Measurements from ENCODE around the gene COLGALT1. TPM values are rescaled to one million over a fixed set of nuclear protein-coding genes. Genes with fewer than 3 reads are reported as not detected.

Gene COLGALT1
- total RNA-seq, 1 experiment from 2014 or later: 86.0 TPM

- TF ChIP-seq, protein P1, sequence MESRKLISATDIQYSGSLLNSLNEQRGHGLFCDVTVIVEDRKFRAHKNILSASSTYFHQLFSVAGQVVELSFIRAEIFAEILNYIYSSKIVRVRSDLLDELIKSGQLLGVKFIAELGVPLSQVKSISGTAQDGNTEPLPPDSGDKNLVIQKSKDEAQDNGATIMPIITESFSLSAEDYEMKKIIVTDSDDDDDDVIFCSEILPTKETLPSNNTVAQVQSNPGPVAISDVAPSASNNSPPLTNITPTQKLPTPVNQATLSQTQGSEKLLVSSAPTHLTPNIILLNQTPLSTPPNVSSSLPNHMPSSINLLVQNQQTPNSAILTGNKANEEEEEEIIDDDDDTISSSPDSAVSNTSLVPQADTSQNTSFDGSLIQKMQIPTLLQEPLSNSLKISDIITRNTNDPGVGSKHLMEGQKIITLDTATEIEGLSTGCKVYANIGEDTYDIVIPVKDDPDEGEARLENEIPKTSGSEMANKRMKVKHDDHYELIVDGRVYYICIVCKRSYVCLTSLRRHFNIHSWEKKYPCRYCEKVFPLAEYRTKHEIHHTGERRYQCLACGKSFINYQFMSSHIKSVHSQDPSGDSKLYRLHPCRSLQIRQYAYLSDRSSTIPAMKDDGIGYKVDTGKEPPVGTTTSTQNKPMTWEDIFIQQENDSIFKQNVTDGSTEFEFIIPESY (IDR thresholded peaks at IDR 0.05; ENCODE audit: extremely low read depth, insufficient replicate concordance, low read length): no peak
Observed at GRCh38 chr19:17624314-17624991, 69.0 kb downstream of the COLGALT1 start (continued).

DNA sequence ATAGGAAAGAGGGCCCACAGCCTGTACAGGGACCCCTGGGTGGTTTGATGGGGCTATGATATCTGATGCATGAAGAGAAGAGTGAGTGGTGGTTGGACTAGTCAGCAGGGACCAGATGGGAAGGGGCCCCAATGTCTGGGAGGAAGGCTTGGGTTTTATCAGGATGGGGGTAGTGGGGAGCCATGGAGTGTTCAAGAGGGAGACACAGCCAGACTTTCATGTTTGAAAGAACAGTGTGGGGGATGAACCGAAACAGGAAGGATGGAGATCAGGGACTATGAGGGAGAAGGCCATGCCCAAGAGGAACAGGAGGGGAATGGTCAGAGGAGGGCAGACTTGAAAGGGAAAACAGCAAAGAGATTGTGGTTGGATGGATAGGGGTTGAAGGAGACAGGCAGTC, 69.6 kb downstream of the COLGALT1 start:
- BruUV-seq (replicated peaks): no TSS peak
- POLR2A ChIA-PET: no interaction called here
- no peaks in the 10 kb centered on the region; a peak in 1 of 4 replicates for H3K9me3 ChIP-seq (ENCODE audit: control insufficient read depth in 1 of 2, insufficient read depth in 1 of 2, low read depth in 1 of 2, low read length in 2 of 2)
- no peak overlapping the region for H3K9ac ChIP-seq (ENCODE audit: low read length)
- no peak overlapping the region for H3K4me3 ChIP-seq (replicated peaks in 1 of 2; ENCODE audit: low read depth in 1 of 2, low read length in 2 of 2)
- no peaks in the 10 kb centered on the region for H3K4me1 ChIP-seq (ENCODE audit: control insufficient read depth in 1 of 2, insufficient read depth in 2 of 2, low read length in 2 of 2)
- no peaks in the 10 kb centered on the region for H3K79me2 ChIP-seq (ENCODE audit: insufficient read depth, low read length)
- ATAC-seq (no peak), DNase-seq (ENCODE audit: low read depth, low spot score) (no peak)
- H3K27ac ChIP-seq (ENCODE audit: low read depth, low read length): no peak overlapping the region
- H3K36me3 ChIP-seq (ENCODE audit: control insufficient read depth in 1 of 2, insufficient read depth in 2 of 2, low read length in 2 of 2): peaks cover 2 to 9% of the 10 kb centered on the region in 2 experiments; a peak in 1 of 4 replicates
- intact Hi-C loops (cut with micrococcal nuclease): no loop called here
- RAD21 ChIA-PET (ENCODE audit: low non-redundant PET in 1 of 2, low total read pairs in 2 of 2, uncharacterized antibody in 2 of 2, unreplicated experiment in 2 of 2): no interaction called here
- no peaks in the 10 kb centered on the region for H4K20me1 ChIP-seq (ENCODE audit: insufficient read depth)
- no peak overlapping the region for H3K4me2 ChIP-seq (ENCODE audit: low read length)
- no peaks in the 10 kb centered on the region for H3K27me3 ChIP-seq (ENCODE audit: insufficient read depth, low read length)
- H2AFZ ChIP-seq (ENCODE audit: low read depth, low read length, poor library complexity, severe bottlenecking): no peak overlapping the region
- H3K9me2 ChIP-seq (ENCODE audit: insufficient read depth): no peaks in the 10 kb centered on the region
- CTCF ChIA-PET: no interaction called here
- no peak for TF ChIP-seq SRF (IDR thresholded peaks at IDR 0.05; ENCODE audit: low read depth)
- TF ChIP-seq MAX (IDR thresholded peaks at IDR 0.05): no peak
- no peak for TF ChIP-seq RAD21 (IDR thresholded peaks at IDR 0.05; ENCODE audit: low read depth)
- no peak for TF ChIP-seq ELF1 (IDR thresholded peaks at IDR 0.05; ENCODE audit: borderline replicate concordance, low read depth)
- TF ChIP-seq JUND (IDR thresholded peaks at IDR 0.05): no peak
- TF ChIP-seq POLR2AphosphoS5 (IDR thresholded peaks at IDR 0.05; ENCODE audit: low read depth, low read length): no peak
- TF ChIP-seq SP1 (IDR thresholded peaks at IDR 0.05; ENCODE audit: low read depth): no peak
- TF ChIP-seq, protein P2, sequence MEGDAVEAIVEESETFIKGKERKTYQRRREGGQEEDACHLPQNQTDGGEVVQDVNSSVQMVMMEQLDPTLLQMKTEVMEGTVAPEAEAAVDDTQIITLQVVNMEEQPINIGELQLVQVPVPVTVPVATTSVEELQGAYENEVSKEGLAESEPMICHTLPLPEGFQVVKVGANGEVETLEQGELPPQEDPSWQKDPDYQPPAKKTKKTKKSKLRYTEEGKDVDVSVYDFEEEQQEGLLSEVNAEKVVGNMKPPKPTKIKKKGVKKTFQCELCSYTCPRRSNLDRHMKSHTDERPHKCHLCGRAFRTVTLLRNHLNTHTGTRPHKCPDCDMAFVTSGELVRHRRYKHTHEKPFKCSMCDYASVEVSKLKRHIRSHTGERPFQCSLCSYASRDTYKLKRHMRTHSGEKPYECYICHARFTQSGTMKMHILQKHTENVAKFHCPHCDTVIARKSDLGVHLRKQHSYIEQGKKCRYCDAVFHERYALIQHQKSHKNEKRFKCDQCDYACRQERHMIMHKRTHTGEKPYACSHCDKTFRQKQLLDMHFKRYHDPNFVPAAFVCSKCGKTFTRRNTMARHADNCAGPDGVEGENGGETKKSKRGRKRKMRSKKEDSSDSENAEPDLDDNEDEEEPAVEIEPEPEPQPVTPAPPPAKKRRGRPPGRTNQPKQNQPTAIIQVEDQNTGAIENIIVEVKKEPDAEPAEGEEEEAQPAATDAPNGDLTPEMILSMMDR (IDR thresholded peaks at IDR 0.05 in 2 of 3, conservative IDR thresholded peaks at IDR 0.05 in 1 of 3; ENCODE audit: borderline replicate concordance in 1 of 3, insufficient read depth in 1 of 3, low read depth in 2 of 3, low read length in 2 of 3): no peak
- TF ChIP-seq ZFX (IDR thresholded peaks at IDR 0.05): no peak
- no peak for TF ChIP-seq EGR1 (IDR thresholded peaks at IDR 0.05; ENCODE audit: low read depth)
- TF ChIP-seq CBX3 (IDR thresholded peaks at IDR 0.05; ENCODE audit: low read depth): no peak
- no peak for TF ChIP-seq POLR2A (IDR thresholded peaks at IDR 0.05; ENCODE audit: borderline replicate concordance, extremely low read depth, insufficient read depth, insufficient read length)
- TF ChIP-seq, protein P1 (IDR thresholded peaks at IDR 0.05; ENCODE audit: extremely low read depth, insufficient replicate concordance, low read length): no peak
- no peak for TF ChIP-seq REST (IDR thresholded peaks at IDR 0.05; ENCODE audit: low read depth)
- no peak for TF ChIP-seq EZH2phosphoT487 (IDR thresholded peaks at IDR 0.05; ENCODE audit: borderline replicate concordance)

All from HCT116 (cell line).